ENCODE measurements around the gene BRI3BP.

BRI3BP gene

GRCh38 chr12:125079648-125080645 lies 86.5 kb downstream of the BRI3BP start:
- Mint-ChIP-seq H3K36me3 (ENCODE audit: low read depth) (peaks cover 38% of the 10 kb centered on the region), H3K4me1 (ENCODE audit: low read depth) (no peaks in the 10 kb centered on the region), H3K27me3 (no peaks in the 10 kb centered on the region), H3K9me3 (no peaks in the 10 kb centered on the region), H3K4me3 (no peak overlapping the region), H3K27ac (no peak overlapping the region)

Data from stimulated activated naive CD8-positive, alpha-beta T cell treated with anti-CD3 and anti-CD28 coated beads, Interleukin-15, Interleukin-2, amounts not matched to agents 100 ng/mL and 50 ng/mL, for 24 hours (primary cell).